HL-60 (cell line): Measurements from ENCODE around the gene AGPAT4.

Source experiments
- DNase-seq, 2 experiments: peaks; one replicate each; pipeline ENCODE4 v3.0.0-alpha.2; 2010 to 2020; ENCODE audit warnings: low read depth in 1 of 2, low spot score in 1 of 2
- H3K27ac ChIP-seq: fragments of 250-450 bp; sonication (Bioruptor Pico); replicated peaks from 2 replicates; pipeline ENCODE4 v1.5.1; 2020; ENCODE audit warnings: mild to moderate bottlenecking, moderate library complexity
- H3K27me3 ChIP-seq: fragments of 250-450 bp; sonication (Bioruptor Pico); 2 replicates; pipeline ENCODE4 v1.5.1; 2021; ENCODE audit warnings: mild to moderate bottlenecking, moderate library complexity; ENCODE audit not compliant: insufficient read depth, poor library complexity, severe bottlenecking
- H3K4me3 ChIP-seq: replicated peaks from 2 replicates; pipeline ENCODE4 v1.5.1; 2011; ENCODE audit warnings: mild to moderate bottlenecking, control low read depth, low read length; ENCODE audit not compliant: insufficient read depth
- CTCF ChIP-seq: IDR thresholded peaks from one replicate; pipeline ENCODE4 v1.5.1; 2011; ENCODE audit warnings: low read length, control low read depth, inconsistent platforms; ENCODE audit not compliant: insufficient read depth
- GABPA ChIP-seq: IDR thresholded peaks from 2 replicates; pipeline ENCODE4 v1.6.1; 2012; ENCODE audit warnings: low read depth
- POLR2AphosphoS5 ChIP-seq: IDR thresholded peaks from 2 replicates; pipeline ENCODE4 v1.6.1; 2012; ENCODE audit warnings: low read depth
- SPI1 ChIP-seq: IDR thresholded peaks from 2 replicates; pipeline ENCODE4 v1.6.1; 2012; ENCODE audit warnings: low read depth, mild to moderate bottlenecking, borderline replicate concordance
- TF ChIP-seq, protein P1 (sequence below): IDR thresholded peaks from 2 replicates; pipeline ENCODE4 v1.6.1; 2012; ENCODE audit warnings: low read depth; ENCODE audit not compliant: insufficient replicate concordance

AGPAT4 gene

DNA sequence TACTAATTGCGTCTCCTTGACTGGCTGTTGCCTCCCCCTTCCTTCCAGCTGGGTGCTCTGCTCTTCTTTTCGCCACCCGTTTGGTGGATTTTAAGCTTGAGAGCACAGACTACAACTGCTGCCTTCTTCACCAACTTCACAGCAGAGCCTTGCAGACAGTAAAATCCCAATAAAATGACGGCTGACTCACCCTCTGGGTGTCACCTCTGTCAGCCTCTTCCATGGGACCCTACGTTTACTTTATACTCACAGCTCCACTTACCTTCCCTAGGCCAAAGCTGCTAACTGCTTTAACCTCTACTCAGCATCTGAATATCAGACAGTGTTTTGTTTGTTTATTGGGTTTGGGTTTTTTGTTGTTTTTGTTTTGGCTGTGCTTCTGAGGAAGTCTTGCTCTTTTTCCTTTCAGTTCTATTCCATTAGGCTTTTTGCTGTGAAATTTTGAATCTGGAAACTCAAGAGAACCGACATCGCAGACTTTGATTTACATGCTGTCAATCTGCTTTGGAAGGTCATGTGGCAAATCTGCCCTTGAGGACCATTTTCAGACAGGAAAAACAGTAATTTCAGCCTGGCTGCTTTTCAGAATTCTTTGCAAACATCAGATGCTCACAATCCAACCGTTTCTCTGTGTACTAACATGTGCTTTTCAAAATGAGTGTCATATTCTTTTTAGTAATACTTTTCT, 2.4 kb downstream of the AGPAT4 start:
- no peak for DNase-seq
- Histone ChIP-seq H3K27me3 (no peaks in the 10 kb centered on the region), H3K27ac (no peak overlapping the region), H3K4me3 (no peak overlapping the region)
- no peak for TF ChIP-seq GABPA
- TF ChIP-seq POLR2AphosphoS5 = no peak
- TF ChIP-seq SPI1 = no peak
- TF ChIP-seq, protein P1, sequence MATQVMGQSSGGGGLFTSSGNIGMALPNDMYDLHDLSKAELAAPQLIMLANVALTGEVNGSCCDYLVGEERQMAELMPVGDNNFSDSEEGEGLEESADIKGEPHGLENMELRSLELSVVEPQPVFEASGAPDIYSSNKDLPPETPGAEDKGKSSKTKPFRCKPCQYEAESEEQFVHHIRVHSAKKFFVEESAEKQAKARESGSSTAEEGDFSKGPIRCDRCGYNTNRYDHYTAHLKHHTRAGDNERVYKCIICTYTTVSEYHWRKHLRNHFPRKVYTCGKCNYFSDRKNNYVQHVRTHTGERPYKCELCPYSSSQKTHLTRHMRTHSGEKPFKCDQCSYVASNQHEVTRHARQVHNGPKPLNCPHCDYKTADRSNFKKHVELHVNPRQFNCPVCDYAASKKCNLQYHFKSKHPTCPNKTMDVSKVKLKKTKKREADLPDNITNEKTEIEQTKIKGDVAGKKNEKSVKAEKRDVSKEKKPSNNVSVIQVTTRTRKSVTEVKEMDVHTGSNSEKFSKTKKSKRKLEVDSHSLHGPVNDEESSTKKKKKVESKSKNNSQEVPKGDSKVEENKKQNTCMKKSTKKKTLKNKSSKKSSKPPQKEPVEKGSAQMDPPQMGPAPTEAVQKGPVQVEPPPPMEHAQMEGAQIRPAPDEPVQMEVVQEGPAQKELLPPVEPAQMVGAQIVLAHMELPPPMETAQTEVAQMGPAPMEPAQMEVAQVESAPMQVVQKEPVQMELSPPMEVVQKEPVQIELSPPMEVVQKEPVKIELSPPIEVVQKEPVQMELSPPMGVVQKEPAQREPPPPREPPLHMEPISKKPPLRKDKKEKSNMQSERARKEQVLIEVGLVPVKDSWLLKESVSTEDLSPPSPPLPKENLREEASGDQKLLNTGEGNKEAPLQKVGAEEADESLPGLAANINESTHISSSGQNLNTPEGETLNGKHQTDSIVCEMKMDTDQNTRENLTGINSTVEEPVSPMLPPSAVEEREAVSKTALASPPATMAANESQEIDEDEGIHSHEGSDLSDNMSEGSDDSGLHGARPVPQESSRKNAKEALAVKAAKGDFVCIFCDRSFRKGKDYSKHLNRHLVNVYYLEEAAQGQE = no peak
- no peak for TF ChIP-seq CTCF

DNA sequence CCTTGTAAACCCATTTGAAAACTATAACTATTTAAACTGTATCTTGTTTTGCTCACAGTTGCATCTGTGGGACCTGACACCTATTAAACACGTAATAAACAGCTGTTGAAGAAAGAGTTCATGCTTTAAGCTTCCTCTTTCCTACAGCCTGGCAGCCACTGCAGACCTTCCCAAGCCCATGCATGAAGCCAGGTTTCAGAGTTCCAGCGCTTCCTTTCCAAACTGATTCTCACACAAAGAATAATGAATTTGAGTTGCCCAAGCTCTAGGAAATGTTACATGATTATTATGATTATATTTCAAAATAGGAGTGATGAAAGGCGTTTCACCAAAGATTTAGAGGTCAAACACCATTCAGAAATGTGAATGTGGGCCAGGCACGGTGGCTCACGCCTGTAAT, 3.7 kb downstream of the AGPAT4 start:
- TF ChIP-seq GABPA (no peak), POLR2AphosphoS5 (no peak), SPI1 (no peak), CTCF (no peak)
- TF ChIP-seq, protein P1 = no peak
- no peak overlapping the region for H3K27ac ChIP-seq
- no peak for DNase-seq

DNA sequence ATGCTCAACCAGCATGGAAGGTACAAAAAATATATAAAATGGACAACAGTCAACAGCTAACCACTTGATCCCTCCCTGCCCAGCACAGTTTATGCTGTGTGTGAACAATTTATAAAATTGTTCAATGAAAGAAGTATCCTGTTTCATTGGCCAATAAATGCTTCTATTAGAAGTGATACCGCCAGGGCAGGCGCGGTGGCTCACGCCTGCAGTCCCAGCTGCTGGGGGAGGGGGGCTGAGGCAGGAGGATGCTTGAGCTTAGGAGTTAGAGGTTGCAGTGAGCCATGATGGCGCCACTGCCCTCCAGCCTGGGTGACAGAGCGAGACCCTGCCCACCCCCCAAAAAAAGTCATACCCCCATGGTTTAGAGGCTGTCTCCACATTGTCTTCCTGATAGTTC, 4.6 kb downstream of the AGPAT4 start:
- DNase-seq = no peak
- Histone ChIP-seq H3K27ac (no peak overlapping the region), H3K27me3 (no peaks in the 10 kb centered on the region), H3K4me3 (no peak overlapping the region)
- TF ChIP-seq CTCF (no peak), GABPA (no peak), SPI1 (no peak), POLR2AphosphoS5 (no peak)
- TF ChIP-seq, protein P1 = no peak

More for the DNA sequence above, 3.7 kb downstream of the AGPAT4 start:
- no peak overlapping the region for H3K4me3 ChIP-seq
- H3K27me3 ChIP-seq = no peaks in the 10 kb centered on the region
